ENCODE measurements around the gene CNTNAP2.

Gene CNTNAP2

DNA sequence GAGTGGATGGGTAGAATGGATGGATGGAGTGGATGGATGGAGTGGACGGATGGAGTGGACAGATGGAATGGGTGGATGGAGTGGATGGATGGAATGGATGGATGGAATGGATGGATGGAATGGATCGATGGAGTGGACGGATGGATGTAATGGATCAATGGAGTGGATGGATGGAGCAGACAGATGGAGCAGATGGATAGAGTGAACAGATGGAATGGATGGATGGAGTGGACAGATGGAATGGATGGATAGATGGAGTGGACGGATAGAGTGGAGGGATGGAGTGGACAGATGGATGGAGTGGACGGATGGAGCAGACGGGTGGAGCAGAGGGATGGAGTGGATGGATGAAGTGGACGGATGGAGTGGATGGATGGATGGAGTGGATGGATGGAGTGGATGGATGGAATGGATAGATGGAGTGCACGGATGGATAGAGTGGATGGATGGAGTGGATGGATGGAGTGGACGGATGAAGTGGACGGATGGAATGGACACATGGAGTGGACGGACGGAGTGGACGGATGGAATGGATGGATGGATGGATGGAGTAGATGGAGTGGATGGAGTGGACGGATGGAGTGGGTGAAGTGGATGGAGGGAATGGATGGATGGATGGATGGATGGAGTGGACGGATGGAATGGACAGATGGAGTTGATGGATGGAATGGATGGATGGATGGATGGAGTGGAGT is 2213.7 kb downstream of the CNTNAP2 start:
- no peak for TF ChIP-seq GATA3 (IDR thresholded peaks at IDR 0.05; ENCODE audit: low read depth, low read length)
- no peak for TF ChIP-seq GATA2 (IDR thresholded peaks at IDR 0.05; ENCODE audit: low read depth, low read length)

DNA sequence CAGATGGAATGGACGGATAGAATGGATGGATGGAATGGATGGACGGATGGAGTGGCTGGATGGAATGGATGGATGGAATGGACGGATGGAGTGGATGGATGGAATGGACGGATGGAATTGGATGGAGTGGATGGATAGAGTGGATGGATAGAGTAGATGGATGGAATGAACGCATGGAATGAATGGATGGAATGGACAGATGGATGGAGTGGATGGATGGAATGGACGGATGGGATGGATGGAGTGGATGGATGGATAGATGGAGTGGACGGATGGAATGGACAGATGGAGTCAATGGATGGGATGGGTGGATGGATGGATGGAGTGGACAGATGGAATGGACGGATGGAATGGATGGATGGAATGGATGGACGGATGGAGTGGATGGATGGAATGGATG is 2214.2 kb downstream of the CNTNAP2 start:
- TF ChIP-seq GATA3 (IDR thresholded peaks at IDR 0.05; ENCODE audit: low read depth, low read length) (no peak), GATA2 (IDR thresholded peaks at IDR 0.05; ENCODE audit: low read depth, low read length) (no peak)

DNA sequence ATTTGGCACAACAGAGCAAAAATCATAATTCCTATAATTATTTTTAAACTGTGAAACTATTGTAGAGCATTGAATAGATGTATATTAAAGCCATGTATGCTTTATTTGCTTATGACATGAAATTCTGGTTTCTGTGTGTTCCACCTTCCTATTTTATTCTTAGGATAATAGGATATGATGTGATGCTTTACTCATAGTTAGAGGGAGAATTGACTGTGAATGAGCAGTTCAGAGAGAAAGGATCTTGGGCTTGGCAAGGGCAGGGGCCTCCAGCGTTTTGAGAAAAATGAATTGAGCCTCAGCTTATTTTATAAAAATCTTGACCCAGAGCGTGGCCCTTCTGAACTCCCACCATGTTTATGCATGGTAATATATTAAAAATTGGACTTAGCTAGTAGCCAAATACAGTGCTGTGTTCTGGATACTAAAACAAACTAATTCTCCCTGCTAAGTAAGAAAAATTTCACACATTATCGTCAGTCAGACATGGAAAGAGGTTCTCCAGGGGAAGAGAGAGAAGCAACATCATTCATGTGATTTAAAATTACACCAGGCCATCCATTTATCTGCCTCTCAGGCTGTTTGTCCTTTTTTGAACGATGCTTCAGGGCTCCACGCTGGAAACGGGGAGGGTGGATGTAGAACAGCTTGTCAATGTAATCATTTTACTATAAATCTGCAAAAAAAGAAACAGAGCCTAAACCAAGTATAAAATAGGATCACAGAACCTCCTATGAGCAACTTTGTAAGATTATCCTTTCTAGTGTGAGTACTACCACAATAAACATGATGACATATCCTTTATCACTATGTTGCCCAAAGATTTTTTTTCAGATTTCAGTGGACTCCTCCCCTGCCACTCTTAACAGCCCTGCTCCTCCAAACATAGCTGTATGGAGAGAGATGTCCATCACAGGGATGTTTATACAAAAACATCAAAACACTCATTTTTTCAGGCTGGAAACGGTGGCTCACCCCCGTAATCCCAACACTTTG is 2215.9 kb downstream of the CNTNAP2 start:
- TF ChIP-seq GATA2 (IDR thresholded peaks at IDR 0.05; ENCODE audit: low read depth, low read length) (no peak), GATA3 (IDR thresholded peaks at IDR 0.05; ENCODE audit: low read depth, low read length) (no peak)

DNA sequence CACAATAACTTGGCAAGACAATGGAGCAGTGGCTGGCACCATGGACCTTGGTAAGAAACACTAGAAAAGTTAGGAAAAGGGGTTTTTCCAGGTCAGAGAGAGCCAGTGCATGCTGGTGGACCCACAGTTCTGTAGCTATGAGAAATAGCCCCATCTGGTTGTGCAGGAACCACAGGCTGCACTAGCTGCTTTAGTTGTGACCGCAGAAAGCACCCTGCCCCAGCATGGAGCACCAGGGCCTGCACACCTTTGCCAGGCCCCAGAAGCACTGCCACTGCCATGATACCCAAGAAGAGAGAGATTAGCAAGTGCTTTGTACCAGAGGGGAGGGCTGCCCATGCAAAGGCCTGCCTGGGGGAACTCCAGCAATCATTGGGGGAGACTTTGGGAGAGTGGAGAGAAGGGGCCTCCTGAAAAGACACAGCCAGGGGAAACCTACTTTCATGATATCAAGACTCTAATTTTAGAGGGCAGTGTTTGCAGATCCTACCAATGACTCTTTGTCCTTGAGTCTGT is 2217.9 kb downstream of the CNTNAP2 start:
- TF ChIP-seq GATA2 (IDR thresholded peaks at IDR 0.05; ENCODE audit: low read depth, low read length) (no peak), GATA3 (IDR thresholded peaks at IDR 0.05; ENCODE audit: low read depth, low read length) (no peak)

DNA sequence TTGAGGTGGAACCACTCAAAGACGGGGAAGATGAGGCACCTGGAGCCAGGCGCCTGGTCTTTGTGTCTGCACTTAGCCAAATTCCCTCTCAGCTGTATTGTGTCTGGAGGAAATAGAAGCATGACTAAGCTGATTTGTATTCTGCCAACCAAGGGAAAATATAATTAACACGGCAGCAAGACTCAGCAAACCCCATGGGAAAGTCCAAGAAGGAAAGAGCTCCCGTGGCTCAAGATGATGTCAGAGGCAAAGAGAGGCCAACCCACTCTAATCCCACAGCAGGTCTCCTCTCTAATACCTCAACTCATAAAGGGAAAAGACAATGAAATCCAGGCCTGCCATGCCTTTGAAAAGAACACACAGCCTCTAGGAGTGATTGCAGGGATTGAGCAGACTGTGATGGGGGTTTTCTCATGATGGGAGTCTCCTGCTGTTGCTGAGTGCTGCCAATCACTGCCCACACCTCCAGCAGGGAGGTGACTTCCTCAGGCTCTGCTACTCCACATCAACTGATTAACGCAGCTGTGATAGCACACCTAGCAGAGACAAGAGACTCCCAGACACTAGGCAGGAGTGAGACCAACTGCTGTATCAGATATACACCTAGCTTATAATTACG is 2218.5 kb downstream of the CNTNAP2 start:
- TF ChIP-seq GATA3 (IDR thresholded peaks at IDR 0.05; ENCODE audit: low read depth, low read length) = no peak
- TF ChIP-seq GATA2 (IDR thresholded peaks at IDR 0.05; ENCODE audit: low read depth, low read length) = no peak

DNA sequence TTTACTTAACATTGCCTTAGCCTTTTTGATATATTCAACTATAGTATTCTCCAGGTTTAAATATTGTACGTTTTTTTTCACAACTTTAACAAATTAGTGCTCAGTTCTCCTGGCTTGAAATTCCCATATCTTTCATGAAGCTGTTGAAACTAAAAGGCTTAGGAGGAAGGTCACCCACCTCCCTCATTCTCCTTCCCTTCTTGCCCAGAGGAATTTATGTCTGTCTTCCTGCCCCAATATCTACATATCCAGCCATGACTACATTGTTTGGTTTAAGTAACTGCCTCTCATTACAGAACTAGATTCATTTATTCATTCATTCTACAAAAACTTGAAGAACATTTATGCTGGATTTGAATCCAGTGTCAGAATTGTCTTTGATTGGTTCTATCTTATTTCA is 2219.2 kb downstream of the CNTNAP2 start:
- TF ChIP-seq GATA2 (IDR thresholded peaks at IDR 0.05; ENCODE audit: low read depth, low read length) (no peak), GATA3 (IDR thresholded peaks at IDR 0.05; ENCODE audit: low read depth, low read length) (no peak)

DNA sequence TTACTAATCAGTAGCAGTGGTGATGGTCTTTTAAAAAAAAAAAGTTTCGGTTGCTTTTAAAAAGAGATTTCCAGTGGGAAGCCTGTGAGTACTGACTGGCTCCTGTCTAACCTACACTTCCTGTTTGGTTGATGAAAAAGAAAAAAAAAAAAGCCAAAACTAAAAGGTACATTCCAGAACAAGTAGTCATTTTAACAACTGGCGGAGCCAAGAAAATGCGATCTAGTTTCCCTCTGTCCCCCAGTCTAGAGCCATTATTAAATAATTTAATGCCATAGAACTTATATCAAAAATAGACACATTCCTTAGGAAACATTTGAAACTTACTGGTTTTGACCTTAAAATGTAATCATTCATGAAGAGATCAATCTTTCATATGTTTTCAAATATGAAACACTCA is 2219.8 kb downstream of the CNTNAP2 start:
- TF ChIP-seq GATA2 (IDR thresholded peaks at IDR 0.05; ENCODE audit: low read depth, low read length) (no peak), GATA3 (IDR thresholded peaks at IDR 0.05; ENCODE audit: low read depth, low read length) (no peak)

DNA sequence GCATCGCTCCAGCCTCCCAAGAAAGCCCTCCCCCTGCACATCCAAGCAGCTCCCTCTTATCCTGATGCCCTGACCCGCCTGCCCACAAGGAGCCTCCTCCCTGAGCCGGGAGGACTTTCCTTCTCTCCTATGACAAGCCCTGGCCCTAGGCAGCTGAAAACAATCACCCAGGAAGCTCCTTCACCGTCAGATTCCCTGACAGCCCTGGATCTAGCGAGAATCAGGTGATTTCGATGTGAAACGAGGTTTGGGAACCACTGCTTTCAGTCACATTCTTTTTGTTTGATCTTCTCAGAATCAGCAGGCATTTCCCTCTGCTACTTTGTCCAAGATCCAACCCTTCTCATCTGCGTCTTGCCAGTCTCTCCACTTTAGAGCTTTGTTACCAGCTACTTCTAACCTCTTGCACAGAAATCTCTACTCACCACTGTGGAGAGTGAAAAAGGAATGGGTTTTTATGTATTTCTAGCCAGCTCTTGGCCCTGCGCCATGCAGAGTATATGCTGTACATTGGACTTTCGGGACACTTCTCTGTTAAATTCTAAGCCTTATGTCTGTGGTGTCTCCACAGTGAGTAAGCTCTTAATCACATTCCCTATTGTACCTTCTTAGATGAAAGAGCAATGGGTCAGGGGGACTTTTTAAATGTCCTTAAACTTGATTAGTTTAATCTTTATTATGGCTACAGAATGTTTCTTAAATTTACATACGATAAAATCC is 2220.8 kb downstream of the CNTNAP2 start:
- TF ChIP-seq GATA2 (IDR thresholded peaks at IDR 0.05; ENCODE audit: low read depth, low read length) = no peak
- TF ChIP-seq GATA3 (IDR thresholded peaks at IDR 0.05; ENCODE audit: low read depth, low read length) = no peak

DNA sequence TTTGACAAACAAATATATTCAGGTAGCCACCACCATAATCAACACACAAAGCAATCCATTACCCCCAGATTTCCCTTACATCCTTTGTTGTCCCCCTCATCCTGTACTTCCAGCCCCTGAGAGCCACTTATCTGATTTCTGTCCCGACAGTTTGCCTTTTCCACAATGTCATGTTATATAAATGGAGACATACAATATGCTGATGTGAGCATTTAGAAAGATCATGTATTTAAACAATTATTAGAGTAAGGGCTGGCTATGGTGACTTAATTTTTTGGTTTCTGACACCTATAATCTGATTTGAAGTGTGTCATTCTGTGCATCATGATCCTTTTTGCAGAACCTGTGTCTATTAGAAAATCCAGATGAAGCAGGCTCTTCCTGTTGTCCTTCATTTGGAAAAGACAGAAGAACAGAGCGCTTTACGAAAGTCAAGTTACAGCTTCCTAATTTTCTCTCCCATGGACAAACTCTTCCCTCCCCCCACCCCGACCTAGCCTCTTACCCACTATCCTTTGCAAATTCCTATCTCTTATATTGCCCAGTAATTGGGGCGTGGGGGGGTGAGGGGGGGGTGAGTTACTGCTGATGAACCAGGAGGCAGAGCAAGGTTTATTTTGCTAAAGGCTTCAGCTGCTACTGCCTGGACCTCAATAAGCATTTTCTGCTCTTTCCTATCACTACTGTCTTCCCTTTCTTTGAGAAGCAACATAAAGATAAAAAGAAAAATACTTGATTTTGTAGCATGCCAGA is 2221.6 kb downstream of the CNTNAP2 start:
- no peak for TF ChIP-seq GATA2 (IDR thresholded peaks at IDR 0.05; ENCODE audit: low read depth, low read length)
- no peak for TF ChIP-seq GATA3 (IDR thresholded peaks at IDR 0.05; ENCODE audit: low read depth, low read length)

DNA sequence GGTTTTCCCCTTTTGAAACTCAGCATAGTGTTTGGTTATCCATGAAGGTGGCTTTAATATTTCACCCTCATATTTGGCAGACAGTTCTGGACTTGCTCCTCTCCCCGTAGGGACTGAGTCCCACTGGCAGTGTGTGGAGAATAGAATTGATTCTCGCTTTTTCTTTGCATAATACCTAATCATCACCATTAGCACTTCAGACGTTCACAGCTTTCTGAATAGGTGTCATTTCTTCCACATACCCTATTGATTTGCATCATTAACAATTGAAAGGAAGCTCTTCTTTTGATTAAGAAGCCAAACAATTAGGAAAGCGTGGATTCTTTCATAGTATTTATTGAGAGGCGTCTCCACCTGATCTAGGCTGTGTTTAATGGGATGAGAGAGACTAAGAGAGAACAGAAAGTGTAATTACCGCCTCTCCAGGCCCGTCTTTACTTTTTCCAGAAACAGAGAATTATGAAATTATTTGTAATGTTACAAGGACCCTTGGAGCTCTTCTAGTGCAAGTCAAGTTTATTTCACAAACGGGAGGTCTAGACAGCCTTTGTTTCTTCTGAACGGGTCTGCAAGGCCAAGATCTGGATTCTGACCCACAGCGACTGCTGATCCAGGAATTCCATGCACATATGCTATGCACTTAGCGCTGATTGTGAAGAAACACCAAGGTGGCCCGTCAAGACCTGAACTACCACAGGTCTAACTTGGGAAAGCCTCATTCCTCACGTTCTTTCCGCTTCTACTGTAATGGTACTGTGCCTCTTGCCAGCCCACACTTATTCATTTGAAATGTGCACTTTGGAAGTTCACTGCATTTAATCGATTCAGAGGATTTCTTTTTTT is 2224.1 kb downstream of the CNTNAP2 start:
- TF ChIP-seq GATA3 (IDR thresholded peaks at IDR 0.05; ENCODE audit: low read depth, low read length) (no peak), GATA2 (IDR thresholded peaks at IDR 0.05; ENCODE audit: low read depth, low read length) (no peak)

DNA sequence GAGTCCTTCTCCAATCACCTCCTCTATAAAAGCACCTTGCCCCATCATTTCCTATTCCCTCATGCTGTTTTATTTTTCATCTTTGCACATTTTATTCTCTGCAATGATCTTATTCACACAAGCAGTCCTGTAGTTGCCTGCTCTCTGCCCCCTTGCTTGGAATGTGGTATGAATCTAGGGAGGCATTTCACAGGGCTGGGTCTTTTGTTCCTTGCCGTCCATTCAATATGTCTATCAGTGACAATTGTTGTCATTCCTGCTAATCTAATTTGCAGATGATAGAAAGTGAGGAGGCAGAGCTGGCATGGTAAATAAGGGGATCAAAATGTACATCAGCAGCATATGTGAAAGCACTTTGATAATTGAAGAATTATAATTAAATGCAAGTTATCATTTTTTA is 2227.8 kb downstream of the CNTNAP2 start:
- TF ChIP-seq GATA3 (IDR thresholded peaks at IDR 0.05; ENCODE audit: low read depth, low read length) = no peak
- TF ChIP-seq GATA2 (IDR thresholded peaks at IDR 0.05; ENCODE audit: low read depth, low read length) = no peak

DNA sequence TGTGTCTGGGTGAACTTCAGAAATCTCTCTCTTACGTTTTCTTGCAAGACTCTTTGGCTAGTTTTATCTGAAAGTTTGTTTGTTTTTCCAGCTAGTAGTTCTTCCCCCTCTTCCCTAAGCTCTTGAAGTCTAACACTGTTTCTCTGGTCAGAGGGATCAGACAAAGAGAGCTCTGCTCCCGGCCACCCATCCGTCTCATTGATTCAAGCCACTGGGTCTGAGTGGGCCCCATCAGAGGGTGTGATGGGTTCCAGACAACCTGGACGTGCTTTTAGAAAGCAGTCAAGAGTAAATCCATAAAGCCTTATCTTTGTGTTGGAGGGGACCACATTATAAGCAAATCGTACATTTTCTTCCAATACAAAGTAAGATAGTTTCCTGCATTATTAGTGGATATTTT is 2231.4 kb downstream of the CNTNAP2 start:
- TF ChIP-seq GATA2 (IDR thresholded peaks at IDR 0.05; ENCODE audit: low read depth, low read length) (no peak), GATA3 (IDR thresholded peaks at IDR 0.05; ENCODE audit: low read depth, low read length) (no peak)
